K562 (cell line): ENCODE results near the gene PAQR8. TPM values are rescaled to one million over a fixed set of nuclear protein-coding genes. Genes with fewer than 3 reads are reported as not detected.

Experiments used
- ARID1B ChIP-seq: fragments of 450-650 bp; IDR thresholded peaks from 2 replicates; pipeline ENCODE4 v1.6.1; 2016; ENCODE audit warnings: antibody characterized with exemption, mild to moderate bottlenecking, inconsistent platforms
- BDP1 ChIP-seq: IDR thresholded peaks from 3 replicates; pipeline ENCODE4 v1.6.1; 2011; ENCODE audit not compliant: insufficient read length, insufficient read depth
- CHD4 ChIP-seq: fragments of 200-600 bp; sonication (generic); IDR thresholded peaks from 3 replicates; pipeline ENCODE4 v1.6.1; 2012; ENCODE audit warnings: low read depth, mild to moderate bottlenecking, mixed read lengths, low read length, inconsistent platforms; ENCODE audit not compliant: insufficient read depth, insufficient replicate concordance, poor library complexity, severe bottlenecking
- CREM ChIP-seq: IDR thresholded peaks from 2 replicates; pipeline ENCODE4 v1.6.1; 2014; ENCODE audit warnings: antibody characterized with exemption, low read depth
- ERF ChIP-seq: fragments of 450-650 bp; formaldehyde crosslinking; IDR thresholded peaks from 2 replicates; pipeline ENCODE4 v1.4.0; 2020; ENCODE audit warnings: mild to moderate bottlenecking, mixed read lengths
- ESRRB ChIP-seq: fragments of 250-450 bp; sonication (Bioruptor Pico); IDR thresholded peaks from 2 replicates; pipeline ENCODE4 v1.5.0; 2020; ENCODE audit warnings: mild to moderate bottlenecking, moderate library complexity, borderline replicate concordance
- ETS2 ChIP-seq: IDR thresholded peaks from 2 replicates; pipeline ENCODE4 v1.6.1; 2016; ENCODE audit warnings: borderline replicate concordance, missing genetic modification characterization, mild to moderate bottlenecking, moderate library complexity, missing compliant biosample characterization; ENCODE audit not compliant: poor library complexity, severe bottlenecking
- FOSL1 ChIP-seq: fragments of 200-800 bp; sonication (Bioruptor generic); conservative IDR thresholded peaks from 2 replicates; pipeline ENCODE4 v1.6.1; 2016; ENCODE audit warnings: missing genetic modification characterization, missing compliant biosample characterization
- HES1 ChIP-seq: fragments of 450-650 bp; IDR thresholded peaks from 2 replicates; pipeline ENCODE4 v1.6.1; 2016; ENCODE audit warnings: low read depth, mild to moderate bottlenecking, moderate library complexity
- HEY1 ChIP-seq: fragments of 250-450 bp; sonication (Bioruptor Pico); IDR thresholded peaks from 2 replicates; pipeline ENCODE4 v1.5.0; 2020; ENCODE audit warnings: mild to moderate bottlenecking, moderate library complexity, borderline replicate concordance
- JUN ChIP-seq, 2 experiments: sonication (generic) in 1 of 2; formaldehyde crosslinking in 1 of 2; IDR thresholded peaks; 2 replicates each; pipeline versions ENCODE4 v1.6.1 to v1.8.0; 2012 to 2022; ENCODE audit warnings: borderline replicate concordance in 2 of 2, mild to moderate bottlenecking in 2 of 2, improper control_type of control experiment in 1 of 2, low read depth in 1 of 2, low read length in 1 of 2, missing genetic modification reagents in 1 of 2
- MAFG ChIP-seq: fragments of 450-650 bp; conservative IDR thresholded peaks from 2 replicates; pipeline ENCODE4 v1.6.1; 2016; ENCODE audit warnings: missing genetic modification characterization, missing compliant biosample characterization
- MEIS2 ChIP-seq: fragments of 450-650 bp; IDR thresholded peaks from 2 replicates; pipeline ENCODE4 v1.6.1; 2014; ENCODE audit warnings: mild to moderate bottlenecking; ENCODE audit not compliant: partially characterized antibody
- MXI1 ChIP-seq: IDR thresholded peaks from 2 replicates; pipeline ENCODE4 v1.6.1; 2011; ENCODE audit warnings: low read depth, mild to moderate bottlenecking, improper control_type of control experiment, low read length
- NFATC3 ChIP-seq: fragments of 450-650 bp; IDR thresholded peaks from 2 replicates; pipeline ENCODE4 v1.6.1; 2017; ENCODE audit warnings: mild to moderate bottlenecking
- PHF20 ChIP-seq: fragments of 450-650 bp; IDR thresholded peaks from 2 replicates; pipeline ENCODE4 v1.6.1; 2018; ENCODE audit not compliant: partially characterized antibody
- POLR2A ChIP-seq: fragments of 450-650 bp; conservative IDR thresholded peaks from 2 replicates; pipeline ENCODE4 v1.6.1; 2016
- SIN3A ChIP-seq, 2 experiments: fragments of 150-350 bp in 1 of 2; IDR thresholded peaks; 2 replicates each; pipeline ENCODE4 v1.6.1; 2011 to 2016; ENCODE audit warnings: borderline replicate concordance in 2 of 2, low read depth in 2 of 2, low read length in 2 of 2, mild to moderate bottlenecking in 2 of 2, moderate library complexity in 2 of 2; ENCODE audit not compliant: control insufficient read depth in 1 of 2
- SIN3B ChIP-seq: fragments of 450-650 bp; IDR thresholded peaks from 2 replicates; pipeline ENCODE4 v1.6.1; 2017; ENCODE audit warnings: low read depth, mild to moderate bottlenecking, moderate library complexity
- SMARCA4 ChIP-seq: fragments of 450-650 bp; IDR thresholded peaks from 2 replicates; pipeline ENCODE4 v1.6.1; 2016
- ZBTB33 ChIP-seq: sonication (generic); formaldehyde crosslinking; IDR thresholded peaks from 2 replicates; pipeline ENCODE4 v1.8.1; 2023; ENCODE audit warnings: mild to moderate bottlenecking, missing genetic modification reagents
- ZC3H11A ChIP-seq: IDR thresholded peaks from 2 replicates; pipeline ENCODE4 v1.6.1; 2012; ENCODE audit warnings: low read depth, low read length, improper control_type of control experiment
- ZNF324 ChIP-seq: fragments of 250-450 bp; sonication (Bioruptor Pico); IDR thresholded peaks from 2 replicates; pipeline ENCODE4 v1.4.0; 2020; ENCODE audit warnings: mild to moderate bottlenecking
- polyA plus RNA-seq, 8 experiments: library from polyadenylated mRNA; depleted of rRNA in 4 of 8; stranded (reverse) in 5 of 8; unstranded in 3 of 8; fragments of >200 nt; fragmentation: Nextera tagmentation in 2 of 8; fragmentation: Illumina TruSeq in 1 of 8; extraction: Ambion mirVana in 2 of 8; extraction: Trizol in 1 of 8; gene quantifications; 2 replicates each; pipeline versions ENCODE4 v1.2.1 to v1.2.3, GENCODE V29; 2011 to 2014; ENCODE audit warnings: inconsistent platforms in 1 of 8, missing spikeins in 1 of 8
- total RNA-seq, 7 experiments: library from RNA; depleted of rRNA in 6 of 7; stranded (reverse); fragments of >200 nt in 6 of 7; fragmentation: Illumina TruSeq in 2 of 7; extraction: Trizol in 2 of 7; gene quantifications; 2 replicates each; pipeline versions ENCODE4 v1.2.1 to v1.2.3, GENCODE V29; 2011 to 2021; ENCODE audit warnings: low replicate concordance in 1 of 7

The PAQR8 gene
- total and polyA plus RNA-seq, 9 of the 15 experiments (the other 6 are each of a cell fraction or from before 2014, with no cell fraction given): 1.4 to 10.2 (median 3.5) TPM

- TF ChIP-seq ETS2 (tag) (no peak), HES1 (0 out of 2 replicates have a peak, but pooled peaks have one; percentile 29), MEIS2 (no peak), NFATC3 (no peak), ZNF324 (CRISPR knock-in tag) (no peak), ZC3H11A (no peak), BDP1 (no peak), ESRRB (CRISPR knock-in tag) (no peak), ERF (CRISPR knock-in tag) (no peak), HEY1 (CRISPR knock-in tag) (no peak), SIN3B (no peak), MXI1 (no peak), POLR2A (no peak), FOSL1 (tag) (peak; percentile 28; the same call in 1 of the 2 replicates), PHF20 (no peak), JUN (IDR thresholded peaks at IDR 0.05; ENCODE audit: borderline replicate concordance, low read depth, low read length) (no peak), JUN (CRISPR knock-in tag; IDR thresholded peaks at IDR 0.05; ENCODE audit: borderline replicate concordance) (no peak), ARID1B (0 out of 2 replicates have a peak, but pooled peaks have one; percentile 25), SIN3A (IDR thresholded peaks at IDR 0.05; ENCODE audit: borderline replicate concordance in 2 of 2, control insufficient read depth in 1 of 2, low read depth in 2 of 2, low read length in 2 of 2) (no peak), CREM (0 out of 2 replicates have a peak, but pooled peaks have one; percentile 10), SMARCA4 (peak; percentile 32; the same call in 1 of the 2 replicates), MAFG (tag) (no peak), CHD4 (no peak), ZBTB33 (CRISPR knock-in tag) (no peak)
These were observed 31.5 kb upstream of the PAQR8 start (continued) for GRCh38 chr6:52330470-52330869.
